IgD-negative memory B cell (primary cell): ENCODE data around the gene SYTL3. TPM values are rescaled to one million over a fixed set of nuclear protein-coding genes. Genes with fewer than 3 reads are reported as not detected.
"Not testable (repeated sequence)": the region's sequence is repeated elsewhere in the genome, so short reads cannot be mapped to it uniquely, and the experiment has no call there.

Experiments
- H3K27ac Mint-ChIP-seq, 3 donors: one replicate each; pipeline ENCODE4 v1.8.0; 2020 to 2022; ENCODE audit warnings: mild to moderate bottlenecking in 3 of 3, mixed read lengths in 3 of 3, moderate library complexity in 1 of 3
- H3K27me3 Mint-ChIP-seq: one replicate; pipeline ENCODE4 v1.8.0; 2021; ENCODE audit warnings: mixed read lengths
- H3K36me3 Mint-ChIP-seq: one replicate; pipeline ENCODE4 v1.8.0; 2020; ENCODE audit warnings: mild to moderate bottlenecking, mixed read lengths
- H3K4me1 Mint-ChIP-seq, 3 donors: one replicate each; pipeline ENCODE4 v1.8.0; 2020 to 2022; ENCODE audit warnings: mixed read lengths in 3 of 3, mild to moderate bottlenecking in 1 of 3
- H3K4me3 Mint-ChIP-seq, 4 donors: one replicate each; pipeline ENCODE4 v1.8.0; 2020 to 2022; ENCODE audit warnings: mild to moderate bottlenecking in 4 of 4, mixed read lengths in 4 of 4, moderate library complexity in 3 of 4
- H3K9me3 Mint-ChIP-seq, 3 donors: one replicate each; pipeline ENCODE4 v1.8.0; 2020 to 2021; ENCODE audit warnings: mixed read lengths in 3 of 3, mild to moderate bottlenecking in 1 of 3
- polyA plus RNA-seq: library from polyadenylated mRNA; unstranded; fragments of 300-500 nt; fragmentation: Illumina TruSeq; gene quantifications from one replicate; pipeline ENCODE4 v1.2.3, GENCODE V29; 2021

The SYTL3 gene
- polyA plus RNA-seq, 1 donor from 2014 or later = 1.8 TPM

DNA sequence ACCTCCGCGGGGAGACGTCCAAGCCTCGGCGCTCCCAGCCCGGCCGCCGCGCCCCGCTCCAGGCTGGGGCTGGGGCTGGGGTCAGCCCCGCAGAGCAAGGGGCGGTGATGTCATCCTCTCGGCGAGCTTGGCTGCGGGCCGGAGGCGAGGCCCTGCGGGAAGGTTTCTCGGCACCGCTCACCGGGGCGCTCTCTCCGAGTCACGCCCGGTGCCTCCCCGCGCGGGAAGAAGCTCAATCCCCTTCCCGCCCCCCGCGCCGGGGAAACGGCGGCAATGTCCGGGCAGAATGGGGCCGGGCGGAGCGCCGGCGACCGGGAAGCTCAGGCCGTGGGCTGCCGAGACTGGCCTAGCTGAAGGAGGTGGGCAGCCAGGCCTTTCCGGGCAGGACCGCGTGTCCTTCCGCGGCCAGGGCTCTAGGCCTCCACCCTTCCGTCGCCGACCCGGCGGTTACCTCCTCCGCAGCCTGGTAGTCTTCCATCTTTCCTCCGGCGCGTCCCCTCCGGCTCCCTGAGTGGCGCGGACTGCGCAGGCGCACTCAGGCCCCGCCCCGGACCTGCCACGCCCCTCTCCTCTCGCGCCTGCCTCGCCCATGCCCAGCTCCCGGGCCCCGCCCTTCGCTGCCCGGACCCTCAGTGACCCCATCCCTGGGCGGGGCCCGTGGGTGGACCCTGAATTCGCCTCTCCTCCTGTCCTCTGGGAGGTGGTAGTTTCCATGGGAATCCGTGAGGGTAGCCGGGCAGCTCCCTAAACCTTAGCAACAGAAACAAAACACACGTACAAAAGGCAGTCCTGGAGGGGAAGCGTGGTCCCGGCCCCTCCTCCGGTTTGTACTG, 5.4 kb upstream of the SYTL3 start, which contains the start of gene DYNLT1:
Gene DYNLT1 (minus strand): TSS at position 513 of the 833 bp plus-strand sequence. CDS start 35 bp downstream, at position 478.
- H3K4me3 Mint-ChIP-seq = peak within 1 kb of the TSS; percentile 94 to 100 (median 97)
- H3K27ac Mint-ChIP-seq = peak within 1 kb of the TSS; percentile 86 to 98 (median 95)
- no peaks in the 10 kb centered on the region for H3K9me3 Mint-ChIP-seq
- H3K4me1 Mint-ChIP-seq = peaks cover 35 to 52% (median 44%) of the 10 kb centered on the region in 3 donors
- H3K36me3 Mint-ChIP-seq = no peaks in the 10 kb centered on the region
- no peaks in the 10 kb centered on the region for H3K27me3 Mint-ChIP-seq

DNA sequence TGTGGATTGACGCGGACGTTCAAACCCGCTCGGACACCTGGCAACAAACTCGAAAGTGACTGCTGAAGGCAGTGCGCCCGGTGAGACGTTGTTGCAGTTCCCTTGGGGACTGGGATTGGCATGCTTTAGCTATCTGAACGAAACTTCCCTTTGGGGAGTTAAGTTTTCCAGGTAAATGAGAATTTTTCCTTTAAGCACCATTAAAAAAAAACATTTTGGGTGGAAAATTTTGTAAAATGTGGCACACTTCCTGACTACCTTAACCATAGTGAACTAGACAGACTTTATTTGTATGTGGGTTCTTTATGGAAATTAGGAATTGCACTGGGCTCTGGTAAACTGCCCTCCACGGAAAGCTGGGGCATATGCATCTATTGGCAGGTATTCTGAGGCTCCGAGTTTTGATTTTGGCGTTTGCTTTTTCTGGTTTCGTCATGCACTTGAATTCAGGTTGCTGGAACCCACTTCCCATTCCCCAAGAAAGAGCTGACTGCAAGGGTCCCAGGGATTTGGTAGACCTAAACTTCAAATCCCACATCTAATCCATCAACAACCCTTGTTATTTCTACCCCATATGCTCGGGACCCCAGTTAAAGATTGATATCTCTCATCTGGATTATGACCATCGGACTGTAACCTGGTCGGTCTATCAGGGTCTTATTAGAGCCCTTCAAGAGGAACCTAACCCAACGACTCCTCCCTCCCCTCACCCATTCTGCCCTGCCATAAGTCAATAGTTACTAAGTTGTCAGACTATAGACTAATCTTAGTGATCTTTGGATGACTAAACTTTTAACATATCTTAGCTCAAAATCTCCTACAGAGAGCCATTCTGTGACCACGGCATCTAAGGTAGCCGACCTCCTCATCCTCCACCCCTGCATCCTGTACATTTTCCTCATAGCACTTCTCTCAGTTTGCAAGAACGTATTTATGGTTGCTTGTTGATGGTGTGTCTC, 4.5 kb upstream of the SYTL3 start:
- Mint-ChIP-seq H3K9me3 (no peaks in the 10 kb centered on the region), H3K4me3 (peak overlapping the region; percentile 94 to 96 (median 94)), H3K4me1 (peaks cover 36 to 53% (median 48%) of the 10 kb centered on the region in 3 donors), H3K36me3 (no peaks in the 10 kb centered on the region), H3K27ac (peak overlapping the region; percentile 86 to 98 (median 95)), H3K27me3 (no peaks in the 10 kb centered on the region)

DNA sequence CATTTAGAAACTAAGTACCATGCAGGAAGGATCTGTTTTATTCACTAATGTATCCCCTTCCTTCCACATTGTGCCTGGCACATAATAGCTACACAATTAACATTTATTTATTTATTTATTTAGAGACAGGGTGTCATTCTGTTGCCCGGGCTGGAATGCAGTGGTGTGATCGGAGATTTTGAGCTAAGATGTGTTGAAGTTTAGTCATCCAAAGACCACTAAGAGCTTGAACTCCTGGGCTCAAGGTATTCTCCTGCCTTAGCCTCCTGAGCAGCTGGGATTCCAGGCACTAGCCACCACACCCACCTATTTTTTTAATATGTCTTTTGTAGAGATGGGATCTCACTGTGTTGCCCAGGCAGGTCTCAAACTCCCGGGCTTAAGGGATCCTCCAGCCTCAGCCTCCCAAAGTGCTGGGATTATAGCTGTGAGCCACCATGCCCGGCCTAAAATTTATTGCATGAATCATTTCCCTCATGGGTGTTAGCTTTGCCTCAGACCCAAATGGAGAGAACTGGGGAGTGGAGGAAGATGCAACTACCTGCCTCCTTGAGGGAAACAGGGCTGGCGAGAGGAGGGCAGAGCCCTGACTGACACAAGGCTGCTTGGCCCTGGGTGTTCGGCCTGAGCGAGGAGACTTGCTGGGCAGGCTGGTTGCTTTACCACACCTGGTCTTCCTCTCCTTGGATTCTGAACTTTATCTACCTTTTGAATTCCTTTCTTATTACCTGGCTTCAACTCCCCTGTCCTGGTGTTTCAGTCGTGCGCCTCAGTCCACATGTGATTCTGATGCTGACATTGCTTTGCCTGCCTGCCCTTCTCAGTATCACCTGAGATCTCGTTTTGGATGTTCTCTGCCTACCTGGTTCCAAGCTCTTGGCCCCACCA, 3.6 kb upstream of the SYTL3 start:
- H3K27ac Mint-ChIP-seq = peak overlapping the region in 2 of 3 donors; percentile 36 to 78
- no peaks in the 10 kb centered on the region for H3K27me3 Mint-ChIP-seq
- no peaks in the 10 kb centered on the region for H3K9me3 Mint-ChIP-seq
- H3K36me3 Mint-ChIP-seq = no peaks in the 10 kb centered on the region
- peak overlapping the region; percentile 94 to 96 (median 94) for H3K4me3 Mint-ChIP-seq
- H3K4me1 Mint-ChIP-seq = peaks cover 27 to 46% (median 45%) of the 10 kb centered on the region in 3 donors

DNA sequence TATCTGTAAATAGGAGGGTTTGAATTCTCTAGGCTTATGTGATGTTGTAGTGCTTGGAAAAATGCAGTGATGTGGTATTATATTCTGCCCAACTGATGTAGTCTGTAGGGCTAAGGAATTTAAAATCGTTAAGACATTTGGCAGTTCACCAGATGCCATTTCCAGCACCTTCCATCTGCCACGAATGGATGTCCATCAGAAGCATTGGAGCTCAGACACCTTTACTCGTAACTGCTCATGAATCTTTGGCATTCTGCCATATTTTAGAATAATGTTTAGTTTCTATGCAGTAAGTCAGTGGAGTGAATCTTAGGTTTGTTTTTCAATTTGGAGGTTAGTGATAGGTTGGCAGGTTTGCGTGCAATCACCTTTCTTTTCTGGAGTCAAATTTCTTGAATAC, 2.4 kb upstream of the SYTL3 start:
- peak overlapping the region in 1 of 4 donors; percentile 47 for H3K4me3 Mint-ChIP-seq
- peaks cover 21 to 41% (median 38%) of the 10 kb centered on the region in 3 donors for H3K4me1 Mint-ChIP-seq
- no peaks in the 10 kb centered on the region for H3K27me3 Mint-ChIP-seq
- peak overlapping the region in 1 of 3 donors; percentile 53 for H3K27ac Mint-ChIP-seq
- no peaks in the 10 kb centered on the region for H3K9me3 Mint-ChIP-seq
- H3K36me3 Mint-ChIP-seq = no peaks in the 10 kb centered on the region

DNA sequence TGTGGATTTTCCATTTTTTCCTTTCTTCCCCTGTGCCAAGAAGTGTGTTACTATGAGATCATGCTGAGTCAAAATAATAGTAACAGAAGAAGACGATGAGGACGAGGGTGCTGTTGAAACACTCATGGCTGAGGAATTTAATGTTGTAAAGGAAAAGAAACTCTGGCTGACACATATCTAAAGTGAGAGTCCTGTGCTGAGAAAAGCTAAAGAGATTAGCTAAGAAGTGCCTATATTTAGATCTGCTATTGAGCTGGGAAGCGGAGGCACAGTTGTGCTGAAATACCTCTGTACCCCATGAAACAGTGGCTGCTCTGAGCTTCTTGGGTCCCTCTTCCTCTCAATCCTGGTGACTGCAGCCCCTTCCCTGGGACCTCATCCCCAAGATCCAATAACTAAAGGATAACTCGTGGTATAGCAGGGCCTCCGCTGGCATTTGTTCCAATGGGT, 1.1 kb upstream of the SYTL3 start:
- H3K27me3 Mint-ChIP-seq = no peaks in the 10 kb centered on the region
- peaks cover 1% of the 10 kb centered on the region for H3K36me3 Mint-ChIP-seq
- peak overlapping the region in 2 of 3 donors; percentile 84 to 92 for H3K27ac Mint-ChIP-seq
- peaks cover 12 to 39% (median 35%) of the 10 kb centered on the region in 3 donors for H3K4me1 Mint-ChIP-seq
- peak overlapping the region in 3 of 4 donors; percentile 19 to 88 (median 77) for H3K4me3 Mint-ChIP-seq
- H3K9me3 Mint-ChIP-seq = no peaks in the 10 kb centered on the region

DNA sequence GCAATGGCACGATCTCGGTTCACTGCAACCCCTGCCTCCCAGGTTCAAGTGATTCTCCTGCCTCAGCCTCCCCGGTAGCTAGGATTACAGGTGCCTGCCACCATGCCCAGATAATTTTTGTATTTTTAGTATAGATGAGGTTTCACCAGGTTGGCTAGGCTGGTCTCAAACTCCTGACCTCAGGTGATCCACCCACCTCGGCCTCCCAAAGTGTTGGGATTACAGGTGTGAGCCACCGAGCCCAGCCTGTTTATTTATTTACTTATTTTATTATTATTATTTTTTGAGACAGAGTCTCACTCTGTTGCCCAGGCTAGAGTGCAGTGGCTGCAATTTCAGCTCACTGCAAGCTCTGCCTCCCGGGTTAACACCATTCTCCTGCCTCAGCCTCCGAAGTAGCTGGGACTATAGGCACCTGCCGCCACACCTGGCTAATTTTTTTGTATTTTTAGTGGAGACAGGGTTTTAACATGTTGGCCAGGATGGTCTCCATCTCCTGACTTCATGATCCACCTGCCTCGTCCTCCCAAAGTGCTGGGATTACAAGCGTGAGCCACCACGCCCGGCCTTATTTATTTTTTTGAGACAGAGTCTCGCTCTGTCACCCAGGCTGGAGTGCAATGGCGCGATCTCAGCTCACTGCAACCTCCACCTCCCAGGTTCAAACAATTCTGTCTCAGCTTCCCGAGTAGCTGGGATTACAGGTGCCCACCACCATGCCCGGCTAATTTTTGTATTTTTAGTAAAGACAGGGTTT, 2.3 kb downstream of the SYTL3 start:
- H3K27me3 Mint-ChIP-seq, H3K36me3 Mint-ChIP-seq, H3K9me3 Mint-ChIP-seq: not testable (repeated sequence)
- H3K27ac Mint-ChIP-seq = peak overlapping the region in 1 of 3 donors; percentile 27
- H3K4me1 Mint-ChIP-seq = peaks cover 14 to 30% (median 27%) of the 10 kb centered on the region in 3 donors
- H3K4me3 Mint-ChIP-seq = peak overlapping the region in 1 of 4 donors; percentile 20

DNA sequence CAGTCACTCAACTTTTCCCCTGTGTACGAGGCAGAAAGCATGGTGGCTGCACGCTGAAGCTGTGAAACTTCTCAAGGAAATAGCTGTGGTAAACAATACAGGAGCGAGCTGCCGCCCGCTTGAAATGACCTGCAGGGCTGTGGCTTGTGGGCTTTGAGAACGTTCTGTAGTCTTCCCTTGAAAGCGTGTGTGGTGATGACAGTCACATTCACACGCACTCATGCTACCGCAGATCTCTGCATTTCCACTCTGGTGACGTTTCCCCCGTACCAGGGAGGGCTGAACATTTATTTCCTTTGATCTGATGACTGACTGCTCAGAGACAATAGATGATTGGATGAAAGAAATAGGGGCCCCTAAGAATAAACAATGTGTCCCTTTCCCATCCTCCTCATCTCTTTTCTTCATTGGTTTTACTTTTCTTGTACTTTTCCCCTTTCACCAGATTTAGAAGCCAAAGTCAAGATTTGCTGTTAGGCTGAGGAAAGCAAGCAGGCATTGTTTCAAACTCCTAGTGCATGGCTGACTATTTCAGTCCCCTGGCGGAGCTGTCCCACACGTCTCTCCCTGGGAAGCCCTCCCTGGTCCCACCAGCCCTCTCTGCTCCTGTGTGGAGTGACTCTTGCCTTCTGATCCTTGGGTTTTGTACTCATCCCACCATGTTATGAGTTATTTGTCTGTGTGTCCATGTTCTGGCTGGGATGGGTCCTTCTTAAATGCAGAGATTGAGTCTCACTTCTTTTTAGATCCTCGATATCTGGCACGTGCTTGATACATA, 3.9 kb downstream of the SYTL3 start:
- H3K27me3 Mint-ChIP-seq = no peaks in the 10 kb centered on the region
- peaks cover 1% of the 10 kb centered on the region for H3K36me3 Mint-ChIP-seq
- H3K4me1 Mint-ChIP-seq = peaks cover 14 to 26% (median 24%) of the 10 kb centered on the region in 3 donors

DNA sequence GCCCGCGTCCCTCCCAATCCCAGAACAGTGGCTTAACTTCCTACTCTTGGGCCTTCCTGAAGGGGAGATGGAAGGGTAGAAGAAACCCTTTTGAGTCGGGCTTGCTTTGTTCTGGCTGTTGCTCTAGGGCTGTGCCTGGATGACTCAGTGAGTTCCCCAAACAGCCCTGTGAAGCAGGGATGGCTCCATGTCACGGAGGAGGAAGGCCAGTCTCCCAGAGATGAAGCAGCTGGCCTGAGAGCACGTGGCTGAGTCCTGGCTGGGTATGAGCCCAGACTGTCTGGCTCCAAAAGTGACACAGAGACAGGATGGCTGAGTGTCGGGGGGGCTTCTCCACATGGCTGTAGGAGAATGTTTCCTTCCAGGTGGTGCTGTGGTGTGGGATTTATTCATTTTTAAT, 4.6 kb downstream of the SYTL3 start:
- H3K9me3 Mint-ChIP-seq = no peaks in the 10 kb centered on the region
- peaks cover 11 to 19% (median 17%) of the 10 kb centered on the region in 3 donors for H3K4me1 Mint-ChIP-seq
- H3K27me3 Mint-ChIP-seq = no peaks in the 10 kb centered on the region
- H3K4me3 Mint-ChIP-seq = no peak overlapping the region
- peaks cover 1% of the 10 kb centered on the region for H3K36me3 Mint-ChIP-seq
- H3K27ac Mint-ChIP-seq = peak overlapping the region in 2 of 3 donors; percentile 7 to 88

More for the DNA sequence above, 3.9 kb downstream of the SYTL3 start:
- no peaks in the 10 kb centered on the region for H3K9me3 Mint-ChIP-seq
- H3K4me3 Mint-ChIP-seq = peak overlapping the region; percentile 18 to 76 (median 55)
- peak overlapping the region; percentile 70 to 91 (median 88) for H3K27ac Mint-ChIP-seq

DNA sequence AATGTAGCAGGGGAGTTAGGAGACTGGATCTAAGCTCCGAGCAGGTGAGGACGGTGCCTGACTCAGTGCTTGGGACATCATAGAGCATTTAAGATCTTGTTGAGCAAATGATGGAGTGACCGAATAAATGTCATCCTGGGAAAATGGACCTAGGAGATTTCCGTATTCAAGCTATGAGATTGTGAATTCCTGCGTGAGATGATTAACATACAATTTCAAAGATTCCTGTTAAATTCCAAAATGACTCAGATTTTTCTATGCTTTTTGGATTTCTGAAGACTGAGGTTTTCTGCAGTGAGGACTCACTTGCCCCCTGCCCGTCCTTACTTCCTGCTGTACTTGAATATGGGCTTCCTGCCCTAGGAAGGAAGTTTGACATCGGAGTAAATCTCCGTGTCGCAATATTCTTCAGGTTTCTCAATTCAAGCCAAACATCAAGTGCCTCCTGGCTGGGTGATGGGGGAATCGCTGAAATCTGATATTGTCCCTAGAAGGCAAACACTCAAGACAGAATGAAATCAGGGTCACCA, 5.2 kb downstream of the SYTL3 start:
- Mint-ChIP-seq H3K4me3 (peak overlapping the region in 1 of 4 donors; percentile 39), H3K27me3 (no peaks in the 10 kb centered on the region), H3K4me1 (peaks cover 6 to 14% (median 12%) of the 10 kb centered on the region in 3 donors), H3K9me3 (no peaks in the 10 kb centered on the region), H3K36me3 (peaks cover 1% of the 10 kb centered on the region), H3K27ac (peak overlapping the region in 2 of 3 donors; percentile 7 to 74)

DNA sequence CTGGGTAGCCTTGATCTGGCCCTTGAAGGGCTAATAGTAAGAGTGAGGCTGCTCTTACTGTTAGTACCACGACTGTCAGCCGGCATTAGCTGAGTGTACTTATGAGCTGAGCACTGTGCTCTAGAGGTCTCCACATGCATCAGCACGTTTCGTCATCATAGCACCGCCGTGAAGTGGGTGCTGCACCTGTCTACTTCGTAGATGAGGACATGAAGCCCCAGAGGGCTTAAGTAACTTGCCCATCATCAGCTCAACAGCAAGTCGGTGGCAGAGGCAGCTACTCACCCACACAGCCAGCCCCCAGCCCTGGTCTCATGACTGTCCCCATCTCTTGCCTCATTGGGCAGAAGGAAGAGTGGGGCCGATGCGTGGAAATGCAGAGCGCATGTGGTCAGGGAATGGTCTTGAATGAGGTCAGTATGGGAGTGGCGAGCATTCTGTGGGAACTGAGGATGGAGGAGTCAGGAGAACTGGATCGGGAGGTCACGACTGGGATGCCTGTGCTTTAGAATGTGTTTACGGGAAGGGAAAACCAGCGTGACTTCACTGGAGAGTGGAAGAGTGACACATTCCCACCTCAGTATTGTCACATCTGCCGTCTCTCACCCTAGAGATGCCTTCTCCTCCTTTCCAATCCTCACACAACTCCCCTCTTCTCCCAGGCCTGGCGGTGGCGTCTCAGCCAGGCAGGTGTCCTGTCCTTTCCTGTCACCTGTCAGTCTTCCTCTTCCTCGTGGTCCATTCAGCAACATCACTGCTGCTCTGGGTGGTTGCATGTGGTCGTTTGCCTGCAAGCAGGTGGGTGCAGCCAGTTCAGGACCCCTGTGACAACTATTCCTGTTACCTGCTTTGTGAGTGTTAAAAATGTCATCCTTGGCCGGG, 6.0 kb downstream of the SYTL3 start:
- Mint-ChIP-seq H3K4me1 (peaks cover 11 to 17% (median 14%) of the 10 kb centered on the region in 3 donors), H3K9me3 (no peaks in the 10 kb centered on the region), H3K27ac (peak overlapping the region in 2 of 3 donors; percentile 7 to 74), H3K27me3 (no peaks in the 10 kb centered on the region), H3K4me3 (peak overlapping the region in 1 of 4 donors; percentile 39), H3K36me3 (peaks cover 1% of the 10 kb centered on the region)

DNA sequence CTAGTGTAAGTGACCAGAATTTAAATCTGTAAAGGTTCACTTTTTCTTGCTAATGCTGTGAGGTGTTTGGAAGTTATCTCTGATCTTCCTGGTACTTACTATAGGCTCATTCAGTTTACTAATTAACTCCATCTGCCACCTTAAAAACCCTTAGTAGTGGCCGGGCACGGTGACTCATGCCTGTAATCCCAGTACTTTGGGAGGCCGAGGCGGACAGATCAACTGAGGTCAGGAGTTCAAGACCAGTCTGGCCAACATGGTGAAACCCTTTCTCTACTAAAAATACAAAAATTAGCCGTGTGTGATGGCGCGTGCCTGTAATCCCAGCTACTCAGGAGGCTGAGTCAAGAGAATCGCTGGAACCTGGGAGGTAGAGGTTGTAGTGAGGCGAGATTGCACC, 7.1 kb downstream of the SYTL3 start:
- peaks cover 11 to 17% (median 11%) of the 10 kb centered on the region in 3 donors for H3K4me1 Mint-ChIP-seq
- not testable (repeated sequence) for H3K9me3 Mint-ChIP-seq, H3K27me3 Mint-ChIP-seq, H3K36me3 Mint-ChIP-seq, H3K4me3 Mint-ChIP-seq, H3K27ac Mint-ChIP-seq

DNA sequence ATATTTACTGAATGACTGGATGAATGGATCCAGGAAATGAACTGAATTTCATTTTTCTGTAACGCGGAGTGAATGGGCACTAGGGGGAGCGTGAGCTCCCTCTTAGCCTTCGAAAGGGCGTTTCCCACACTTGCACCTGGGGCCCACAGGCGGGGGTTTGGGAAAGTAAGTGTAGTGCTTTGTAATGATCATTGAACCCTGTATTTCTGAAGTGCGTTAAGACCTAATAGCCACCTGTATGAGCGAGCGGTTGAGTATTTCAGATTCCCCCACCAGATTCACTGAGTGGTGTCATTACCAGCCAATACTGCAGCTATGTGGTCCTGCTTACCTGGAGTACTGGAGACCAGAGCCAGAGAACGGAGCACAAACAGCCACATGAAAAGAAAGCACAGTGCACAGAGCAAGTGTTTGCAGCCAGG, 10.5 kb downstream of the SYTL3 start:
- H3K27me3 Mint-ChIP-seq = no peaks in the 10 kb centered on the region
- H3K4me1 Mint-ChIP-seq = peaks cover 4 to 5% (median 5%) of the 10 kb centered on the region in 3 donors
- H3K4me3 Mint-ChIP-seq = peak overlapping the region in 2 of 4 donors; percentile 43 to 54
- peak overlapping the region in 1 of 3 donors; percentile 59 for H3K27ac Mint-ChIP-seq
- H3K36me3 Mint-ChIP-seq = peaks cover 2% of the 10 kb centered on the region
- no peaks in the 10 kb centered on the region for H3K9me3 Mint-ChIP-seq
